Smooth muscle cell (in vitro differentiated cells): Measurements from ENCODE around the gene VPS13A. TPM values are rescaled to one million over a fixed set of nuclear protein-coding genes. Genes with fewer than 3 reads are reported as not detected.
"Not testable (repeated sequence)": the region's sequence is repeated elsewhere in the genome, so short reads cannot be mapped to it uniquely, and the experiment has no call there.

ENCODE experiments used
- DNase-seq: peaks from one replicate; lab custom pipeline; 2025; ENCODE audit not compliant: unreplicated experiment; lab: John Stamatoyannopoulos, UW
- H2AFZ ChIP-seq: fragments of 200-600 bp; sonication (generic); 2 replicates; pipeline ENCODE4 v1.6.0; 2016; ENCODE audit warnings: antibody characterized with exemption, low read depth, mild to moderate bottlenecking
- H3F3A ChIP-seq: fragments of 200-600 bp; sonication (generic); 2 replicates; pipeline ENCODE4 v1.6.0; 2017; ENCODE audit warnings: antibody characterized with exemption, low read depth
- H3K27ac ChIP-seq: fragments of 200-600 bp; sonication (generic); 2 replicates; pipeline ENCODE4 v1.5.1; 2016; ENCODE audit warnings: low read depth, mild to moderate bottlenecking
- H3K27me3 ChIP-seq: fragments of 200-600 bp; sonication (generic); 2 replicates; pipeline ENCODE4 v1.6.1; 2016; ENCODE audit warnings: low read depth, mild to moderate bottlenecking
- H3K36me3 ChIP-seq: fragments of 200-600 bp; sonication (generic); 2 replicates; pipeline ENCODE4 v1.5.1; 2016; ENCODE audit warnings: low read depth
- H3K4me1 ChIP-seq: fragments of 200-600 bp; sonication (generic); 2 replicates; pipeline ENCODE4 v1.5.1; 2016; ENCODE audit warnings: low read depth
- H3K4me2 ChIP-seq: fragments of 200-600 bp; sonication (generic); 2 replicates; pipeline ENCODE4 v1.6.0; 2016; ENCODE audit warnings: mild to moderate bottlenecking
- H3K4me3 ChIP-seq: fragments of 200-600 bp; sonication (generic); 2 replicates; pipeline ENCODE4 v1.5.1; 2016; ENCODE audit warnings: mild to moderate bottlenecking
- H3K79me2 ChIP-seq: fragments of 200-600 bp; sonication (generic); 2 replicates; pipeline ENCODE4 v1.6.0; 2016; ENCODE audit warnings: low read depth, mild to moderate bottlenecking
- H3K9ac ChIP-seq: fragments of 200-600 bp; sonication (generic); 2 replicates; pipeline ENCODE4 v1.6.0; 2016; ENCODE audit warnings: low read depth
- H3K9me3 ChIP-seq: fragments of 200-600 bp; sonication (generic); replicated peaks from 2 replicates; pipeline ENCODE4 v1.5.1; 2016; ENCODE audit warnings: low read depth
- H4K20me1 ChIP-seq: fragments of 200-600 bp; sonication (generic); 2 replicates; pipeline ENCODE4 v1.6.0; 2016; ENCODE audit warnings: low read depth
- CTCF ChIP-seq: fragments of 200-600 bp; sonication (generic); IDR thresholded peaks from 2 replicates; pipeline ENCODE4 v1.5.1; 2017; ENCODE audit warnings: borderline replicate concordance, mild to moderate bottlenecking, antibody characterized with exemption; ENCODE audit not compliant: insufficient read depth, poor library complexity, severe bottlenecking
- WGBS: methylation state at CpG from one replicate; pipeline ENCODE4 v1.1.7; 2016; ENCODE audit warnings: low lambda C conversion rate; 5-methylcytosine and 5-hydroxymethylcytosine counted together
- polyA plus RNA-seq: library from polyadenylated mRNA; unstranded; fragments of >200 nt; fragmentation: Nextera tagmentation; extraction: Ambion mirVana; gene quantifications from 2 replicates; pipeline ENCODE4 v1.2.1, GENCODE V29; 2016
- total RNA-seq: library from RNA; depleted of rRNA; stranded (reverse); fragments of >200 nt; gene quantifications from 2 replicates; pipeline ENCODE4 v1.2.3, GENCODE V29; 2014

The VPS13A gene
- total and polyA plus RNA-seq, 2 experiments from 2014 or later = 1.6 to 17.0 TPM

- H3K79me2 ChIP-seq = no peaks in the 10 kb centered on the region
- H4K20me1 ChIP-seq = no peaks in the 10 kb centered on the region
- H3K9ac ChIP-seq = no peak overlapping the region
- H3K4me2 ChIP-seq = no peak overlapping the region
- WGBS = 98% methylated on average over 8 of the region's 8 CpGs
- no peak overlapping the region for H3K4me3 ChIP-seq
- H3K4me1 ChIP-seq = no peaks in the 10 kb centered on the region
- H3F3A ChIP-seq = no peaks in the 10 kb centered on the region
- DNase-seq = no peak
- H3K36me3 ChIP-seq = no peaks in the 10 kb centered on the region
- no peak overlapping the region for H3K27ac ChIP-seq
- H3K9me3 ChIP-seq = no peaks in the 10 kb centered on the region
- H2AFZ ChIP-seq = no peak overlapping the region
- no peaks in the 10 kb centered on the region for H3K27me3 ChIP-seq
- TF ChIP-seq CTCF = no peak
These were observed 84.3 kb downstream of the VPS13A start for GRCh38 chr9:77261605-77262004.

GRCh38 chr9:77267762-77268161 is 90.4 kb downstream of the VPS13A start:
- not testable (repeated sequence) for H3K4me3 ChIP-seq, H3K27me3 ChIP-seq, H3K9ac ChIP-seq, H3K27ac ChIP-seq, H3K36me3 ChIP-seq, DNase-seq, H3K4me1 ChIP-seq, H3F3A ChIP-seq, H2AFZ ChIP-seq, H3K4me2 ChIP-seq, H3K9me3 ChIP-seq, H4K20me1 ChIP-seq, H3K79me2 ChIP-seq
- 90% methylated on average over 5 of the region's 5 CpGs for WGBS

GRCh38 chr9:77271023-77271690 is 93.8 kb downstream of the VPS13A start:
- no peak overlapping the region for H3K4me3 ChIP-seq
- no peaks in the 10 kb centered on the region for H3K27me3 ChIP-seq
- H3K4me2 ChIP-seq = no peak overlapping the region
- H3F3A ChIP-seq = no peaks in the 10 kb centered on the region
- H3K9me3 ChIP-seq = no peaks in the 10 kb centered on the region
- H3K79me2 ChIP-seq = no peaks in the 10 kb centered on the region
- H3K9ac ChIP-seq = no peak overlapping the region
- no peaks in the 10 kb centered on the region for H3K36me3 ChIP-seq
- no peak overlapping the region for H2AFZ ChIP-seq
- TF ChIP-seq CTCF = no peak
- H3K4me1 ChIP-seq = no peaks in the 10 kb centered on the region
- DNase-seq = no peak
- WGBS = 81% methylated on average over 1 of the region's 1 CpG
- H3K27ac ChIP-seq = no peak overlapping the region
- H4K20me1 ChIP-seq = no peaks in the 10 kb centered on the region

- Histone ChIP-seq H3K4me1 (no peaks in the 10 kb centered on the region), H3F3A (no peaks in the 10 kb centered on the region), H3K27me3 (no peaks in the 10 kb centered on the region), H2AFZ (no peak overlapping the region), H4K20me1 (no peaks in the 10 kb centered on the region), H3K9me3 (no peaks in the 10 kb centered on the region), H3K4me3 (no peak overlapping the region), H3K4me2 (no peak overlapping the region), H3K27ac (no peak overlapping the region), H3K79me2 (no peaks in the 10 kb centered on the region), H3K9ac (no peak overlapping the region), H3K36me3 (no peaks in the 10 kb centered on the region)
- DNase-seq = no peak
- TF ChIP-seq CTCF = no peak
- WGBS = 97% methylated on average over 3 of the region's 3 CpGs
These were observed 99.5 kb downstream of the VPS13A start for GRCh38 chr9:77276799-77277198.
